SK-N-SH treated with all-trans-retinoic acid at 6 μM for 48 hours (cell line): ENCODE measurements around the gene PNMA6A.

Experiments used
- ATAC-seq: fragments of 200-7000 bp; cut with Tn5 transposase; 3 replicates; pipeline ENCODE4 v1.9.1; 2020; ENCODE audit warnings: mild to moderate bottlenecking, moderate library complexity
- ARNTL ChIP-seq: fragments of 450-650 bp; formaldehyde crosslinking; IDR thresholded peaks from 2 replicates; pipeline ENCODE4 v1.5.0; 2020; ENCODE audit warnings: low read depth, mild to moderate bottlenecking, moderate library complexity, borderline replicate concordance
- BACH2 ChIP-seq: fragments of 250-450 bp; sonication (Bioruptor Pico); IDR thresholded peaks from 2 replicates; pipeline ENCODE4 v1.9.0; 2021; ENCODE audit warnings: mild to moderate bottlenecking, borderline replicate concordance
- CSRNP3 ChIP-seq: fragments of 250-450 bp; sonication (Bioruptor Pico); IDR thresholded peaks from 2 replicates; pipeline ENCODE4 v1.5.1; 2021; ENCODE audit warnings: mild to moderate bottlenecking, moderate library complexity
- ESRRG ChIP-seq: fragments of 250-450 bp; sonication (Bioruptor Pico); IDR thresholded peaks from 2 replicates; pipeline ENCODE4 v1.6.1; 2021; ENCODE audit warnings: mild to moderate bottlenecking
- GLIS3 ChIP-seq: fragments of 250-450 bp; sonication (Bioruptor Pico); IDR thresholded peaks from 2 replicates; pipeline ENCODE4 v1.5.0; 2020; ENCODE audit warnings: mild to moderate bottlenecking, moderate library complexity
- ISL1 ChIP-seq: fragments of 250-450 bp; sonication (Bioruptor Pico); IDR thresholded peaks from 2 replicates; pipeline ENCODE4 v2.1.2; 2022; ENCODE audit warnings: mild to moderate bottlenecking, moderate library complexity
- OSR1 ChIP-seq: fragments of 250-450 bp; sonication (Bioruptor Pico); IDR thresholded peaks from 2 replicates; pipeline ENCODE4 v1.8.0; 2022; ENCODE audit warnings: moderate library complexity, mild to moderate bottlenecking, inconsistent platforms
- POU6F1 ChIP-seq: fragments of 250-450 bp; sonication (Bioruptor Pico); IDR thresholded peaks from 2 replicates; pipeline ENCODE4 v1.8.0; 2021; ENCODE audit warnings: low read depth, mild to moderate bottlenecking, moderate library complexity, borderline replicate concordance
- PPARA ChIP-seq: fragments of 250-450 bp; sonication (Bioruptor Pico); IDR thresholded peaks from 2 replicates; pipeline ENCODE4 v1.5.0; 2020; ENCODE audit warnings: mild to moderate bottlenecking, borderline replicate concordance
- RARB ChIP-seq: fragments of 250-450 bp; sonication (Bioruptor Pico); IDR thresholded peaks from 2 replicates; pipeline ENCODE4 v1.8.0; 2021; ENCODE audit warnings: mild to moderate bottlenecking, moderate library complexity
- SNAI2 ChIP-seq: fragments of 250-450 bp; sonication (Bioruptor Pico); IDR thresholded peaks from 2 replicates; pipeline ENCODE4 v1.5.0; 2020; ENCODE audit warnings: mild to moderate bottlenecking, moderate library complexity
- TCF4 ChIP-seq: fragments of 250-450 bp; sonication (Bioruptor Pico); IDR thresholded peaks from 2 replicates; pipeline ENCODE4 v1.8.0; 2021; ENCODE audit warnings: mild to moderate bottlenecking, moderate library complexity, borderline replicate concordance
- TOX ChIP-seq: fragments of 250-450 bp; sonication (Bioruptor Pico); IDR thresholded peaks from 2 replicates; pipeline ENCODE4 v1.8.0; 2021; ENCODE audit warnings: mild to moderate bottlenecking, moderate library complexity, borderline replicate concordance
- ZC3H10 ChIP-seq: fragments of 250-450 bp; sonication (Bioruptor Pico); IDR thresholded peaks from 2 replicates; pipeline ENCODE4 v1.5.1; 2021; ENCODE audit warnings: mild to moderate bottlenecking, moderate library complexity
- ZFP3 ChIP-seq: fragments of 250-450 bp; sonication (Bioruptor Pico); IDR thresholded peaks from 2 replicates; pipeline ENCODE4 v1.5.0; 2020; ENCODE audit warnings: mild to moderate bottlenecking, moderate library complexity
- ZFP30 ChIP-seq: fragments of 450-650 bp; formaldehyde crosslinking; IDR thresholded peaks from 2 replicates; pipeline ENCODE4 v1.5.0; 2022; ENCODE audit warnings: mild to moderate bottlenecking, moderate library complexity
- ZNF565 ChIP-seq: fragments of 450-650 bp; formaldehyde crosslinking; conservative IDR thresholded peaks from 2 replicates; pipeline ENCODE4 v1.5.0; 2020; ENCODE audit warnings: low read depth, mild to moderate bottlenecking, moderate library complexity
- ZNF70 ChIP-seq: fragments of 450-650 bp; formaldehyde crosslinking; IDR thresholded peaks from 2 replicates; pipeline ENCODE4 v1.5.0; 2020; ENCODE audit warnings: mild to moderate bottlenecking, moderate library complexity
- ZNF8 ChIP-seq: fragments of 450-650 bp; formaldehyde crosslinking; IDR thresholded peaks from 2 replicates; pipeline ENCODE4 v1.5.0; 2020; ENCODE audit warnings: mild to moderate bottlenecking, moderate library complexity
- TF ChIP-seq, protein P1 (sequence below): fragments of 250-450 bp; sonication (Bioruptor Pico); IDR thresholded peaks from 2 replicates; pipeline ENCODE4 v1.5.0; 2020; ENCODE audit warnings: mild to moderate bottlenecking, moderate library complexity

PNMA6A gene

DNA sequence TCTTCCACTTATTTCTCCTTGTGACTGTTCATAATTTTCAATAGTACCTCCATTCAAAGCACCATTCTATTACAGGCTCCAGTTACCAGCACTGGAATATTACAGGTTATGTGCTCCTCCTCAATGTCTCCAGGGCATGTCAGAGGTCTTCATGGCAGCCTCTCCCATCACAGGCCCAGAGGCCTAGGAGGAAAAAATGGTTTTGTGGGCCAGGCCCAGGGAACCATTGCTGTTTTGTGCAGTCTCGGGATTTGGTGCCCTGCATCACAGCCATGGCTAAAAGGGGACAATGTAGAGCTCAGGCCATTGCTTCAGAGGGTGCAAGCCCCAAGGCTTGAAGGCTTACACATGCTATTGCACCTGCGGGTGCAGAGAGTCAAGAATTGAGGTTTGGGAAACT lies 23.2 kb upstream of the PNMA6A start:
- no peak for ATAC-seq

DNA sequence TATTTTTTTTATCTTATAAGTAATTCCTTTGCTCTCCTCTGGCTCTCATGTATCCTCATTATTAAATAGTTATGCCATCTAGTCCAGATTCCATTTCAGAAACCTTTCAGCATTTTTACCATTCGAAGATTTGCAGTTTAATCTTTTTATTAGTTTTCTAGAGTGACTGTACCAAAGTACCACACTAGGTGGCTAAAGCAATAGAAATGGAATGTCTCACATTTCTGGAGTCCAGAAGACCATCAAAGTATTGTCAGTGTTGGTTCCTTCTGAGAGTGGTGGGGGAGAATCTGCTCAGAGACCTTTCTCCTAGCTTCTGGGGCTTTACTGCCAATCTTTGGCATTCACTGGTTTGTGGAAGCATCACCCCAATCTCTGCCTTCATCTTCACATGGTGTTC lies 19.7 kb upstream of the PNMA6A start:
- TF ChIP-seq TCF4 (CRISPR knock-in tag): no peak
- ATAC-seq: no peak

More for the DNA sequence above, 23.2 kb upstream of the PNMA6A start:
- TF ChIP-seq ZNF70 (CRISPR knock-in tag): no peak
- TF ChIP-seq GLIS3 (CRISPR knock-in tag): no peak
- TF ChIP-seq SNAI2: no peak
- no peak for TF ChIP-seq ISL1 (CRISPR knock-in tag)
- no peak for TF ChIP-seq TOX (CRISPR knock-in tag)
- no peak for TF ChIP-seq BACH2 (CRISPR knock-in tag)
- no peak for TF ChIP-seq ZC3H10 (CRISPR knock-in tag)
- no peak for TF ChIP-seq RARB (CRISPR knock-in tag)

DNA sequence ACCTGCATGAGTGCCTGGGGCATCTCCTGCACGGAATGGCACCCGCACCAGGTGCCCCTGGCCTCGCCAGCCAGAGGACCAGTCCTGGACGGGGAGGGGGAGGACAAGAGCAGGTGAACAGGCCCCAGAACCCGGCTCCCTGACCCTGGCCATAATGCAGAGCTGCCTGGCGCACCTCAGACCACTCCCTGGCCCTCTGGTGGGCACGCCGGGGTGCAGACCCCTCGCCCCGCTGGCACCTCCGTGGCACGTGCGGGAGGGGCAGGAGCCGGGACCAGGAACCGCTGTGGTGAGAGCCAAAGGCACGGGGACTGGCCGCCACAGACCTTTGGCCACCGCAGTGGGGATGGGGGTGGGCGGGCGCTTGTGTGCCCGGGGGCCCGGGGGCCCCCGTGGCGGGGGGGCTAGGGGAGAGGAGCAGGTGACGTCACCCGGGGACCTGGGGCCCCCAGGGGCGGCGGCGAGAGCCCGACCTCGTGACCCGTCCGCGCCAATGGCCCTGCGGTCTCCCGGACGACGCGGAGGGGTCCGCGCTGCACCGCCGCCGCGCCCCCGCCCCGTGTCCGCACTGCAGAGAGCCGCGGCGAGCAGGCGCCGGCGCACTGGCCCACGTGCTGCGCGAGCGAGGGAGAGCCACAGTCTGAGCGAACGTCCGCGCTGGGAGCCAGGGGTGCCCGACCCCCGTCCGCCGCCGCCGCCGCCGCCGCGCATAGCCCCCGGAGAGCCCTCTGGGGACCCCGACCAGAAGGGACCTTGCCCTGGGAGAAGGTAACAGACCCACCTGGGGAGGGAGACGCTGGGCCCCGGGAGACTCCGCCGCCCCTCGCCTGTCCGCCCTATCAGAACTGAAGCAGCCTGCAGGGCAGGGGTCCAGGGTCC lies 16.1 kb upstream of the PNMA6A start, which contains the start of gene PNMA3:
PNMA3 (plus strand) TSS at position 600 of the 879 bp plus-strand sequence. CDS start 586 bp downstream, outside the sequence.
- ATAC-seq: peak; percentile 51; the same call in 1 of the 3 replicates
- TF ChIP-seq ZNF70 (CRISPR knock-in tag) (no peak), ZFP30 (no peak), OSR1 (CRISPR knock-in tag) (no peak), ZFP3 (CRISPR knock-in tag) (no peak), ISL1 (CRISPR knock-in tag) (no peak), CSRNP3 (CRISPR knock-in tag) (no peak), GLIS3 (CRISPR knock-in tag) (no peak)

GRCh38 chrX:153057281-153057680 lies 15.0 kb upstream of the PNMA6A start:
- TF ChIP-seq TOX (CRISPR knock-in tag): no peak
- TF ChIP-seq PPARA (CRISPR knock-in tag): no peak
- TF ChIP-seq TCF4 (CRISPR knock-in tag): no peak
- TF ChIP-seq CSRNP3 (CRISPR knock-in tag): no peak
- TF ChIP-seq POU6F1 (CRISPR knock-in tag): no peak
- TF ChIP-seq, all 23 proteins: peak for 0
- no peak for ATAC-seq

DNA sequence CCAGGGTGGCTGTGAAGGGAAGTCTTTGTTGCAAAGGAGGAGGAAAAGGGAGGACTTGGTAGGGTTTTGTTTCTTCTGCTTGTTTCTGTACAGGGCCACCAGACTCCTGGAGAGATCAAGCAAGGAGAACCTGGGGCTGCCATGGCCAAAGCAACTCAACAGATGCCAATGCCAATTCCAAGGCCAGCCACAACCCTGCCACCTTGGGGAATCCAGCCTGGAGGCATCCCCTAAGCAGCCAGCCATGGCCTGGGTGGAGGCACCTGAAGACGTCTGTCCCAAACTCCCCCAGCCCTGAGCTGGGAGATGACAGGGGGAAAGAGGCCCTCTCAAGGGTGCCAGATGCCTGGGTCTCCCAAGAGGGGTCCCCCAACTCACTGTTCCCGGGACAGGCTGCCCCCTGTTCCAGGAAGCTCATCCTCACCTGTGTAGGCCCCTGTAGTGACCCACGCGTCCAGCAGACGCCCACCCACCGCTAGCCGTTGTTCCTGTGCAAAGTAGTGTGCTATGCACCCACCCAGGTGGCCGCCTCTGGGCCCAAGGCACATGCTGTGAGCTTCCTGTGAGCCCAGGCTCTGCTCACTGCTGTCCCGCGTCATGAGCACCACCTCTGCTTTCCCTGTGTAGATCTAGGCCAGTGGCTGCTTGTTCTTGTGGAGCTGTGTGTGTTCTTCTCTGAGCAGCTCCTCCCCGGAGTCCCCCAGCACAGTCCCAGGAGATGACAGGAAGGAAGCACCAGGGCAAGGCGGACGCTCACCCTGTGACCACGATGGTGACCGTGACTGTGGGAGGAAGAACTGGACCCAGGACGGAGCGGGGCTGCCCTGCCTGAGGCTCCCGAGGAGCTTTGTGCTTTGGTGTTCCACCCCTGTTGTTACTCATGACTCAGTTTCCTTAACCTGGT lies 12.8 kb upstream of the PNMA6A start:
- ATAC-seq: no peak
- TF ChIP-seq ZNF565 (no peak), ZFP3 (CRISPR knock-in tag) (no peak), ZNF8 (no peak), SNAI2 (no peak), CSRNP3 (CRISPR knock-in tag) (no peak), OSR1 (CRISPR knock-in tag) (no peak), TOX (CRISPR knock-in tag) (no peak), PPARA (CRISPR knock-in tag) (no peak), ZFP30 (no peak), POU6F1 (CRISPR knock-in tag) (no peak), ESRRG (no peak), ARNTL (CRISPR knock-in tag) (no peak), GLIS3 (CRISPR knock-in tag) (no peak)
- TF ChIP-seq, protein P1, sequence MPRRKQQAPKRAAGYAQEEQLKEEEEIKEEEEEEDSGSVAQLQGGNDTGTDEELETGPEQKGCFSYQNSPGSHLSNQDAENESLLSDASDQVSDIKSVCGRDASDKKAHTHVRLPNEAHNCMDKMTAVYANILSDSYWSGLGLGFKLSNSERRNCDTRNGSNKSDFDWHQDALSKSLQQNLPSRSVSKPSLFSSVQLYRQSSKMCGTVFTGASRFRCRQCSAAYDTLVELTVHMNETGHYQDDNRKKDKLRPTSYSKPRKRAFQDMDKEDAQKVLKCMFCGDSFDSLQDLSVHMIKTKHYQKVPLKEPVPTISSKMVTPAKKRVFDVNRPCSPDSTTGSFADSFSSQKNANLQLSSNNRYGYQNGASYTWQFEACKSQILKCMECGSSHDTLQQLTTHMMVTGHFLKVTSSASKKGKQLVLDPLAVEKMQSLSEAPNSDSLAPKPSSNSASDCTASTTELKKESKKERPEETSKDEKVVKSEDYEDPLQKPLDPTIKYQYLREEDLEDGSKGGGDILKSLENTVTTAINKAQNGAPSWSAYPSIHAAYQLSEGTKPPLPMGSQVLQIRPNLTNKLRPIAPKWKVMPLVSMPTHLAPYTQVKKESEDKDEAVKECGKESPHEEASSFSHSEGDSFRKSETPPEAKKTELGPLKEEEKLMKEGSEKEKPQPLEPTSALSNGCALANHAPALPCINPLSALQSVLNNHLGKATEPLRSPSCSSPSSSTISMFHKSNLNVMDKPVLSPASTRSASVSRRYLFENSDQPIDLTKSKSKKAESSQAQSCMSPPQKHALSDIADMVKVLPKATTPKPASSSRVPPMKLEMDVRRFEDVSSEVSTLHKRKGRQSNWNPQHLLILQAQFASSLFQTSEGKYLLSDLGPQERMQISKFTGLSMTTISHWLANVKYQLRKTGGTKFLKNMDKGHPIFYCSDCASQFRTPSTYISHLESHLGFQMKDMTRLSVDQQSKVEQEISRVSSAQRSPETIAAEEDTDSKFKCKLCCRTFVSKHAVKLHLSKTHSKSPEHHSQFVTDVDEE: no peak
